Left lung (tissue), 10 donors: ENCODE data around the gene RFTN1. TPM values are rescaled to one million over a fixed set of nuclear protein-coding genes. Genes with fewer than 3 reads are reported as not detected.
A peak's percentile ranks its signal among the peaks of the same experiment; 100 is the strongest.

Source experiments
- ATAC-seq: fragments of 200-7000 bp; cut with Tn5 transposase; one replicate; pipeline ENCODE4 v1.9.1; 2020; ENCODE audit warnings: moderate library complexity
- DNase-seq, 4 donors: peaks; one replicate each; pipeline ENCODE4 v3.0.0-alpha.2; 2013 to 2020
- H3K27ac ChIP-seq, 2 donors: fragments of 200-600 bp; sonication (generic) in 1 of 2; one replicate each; pipeline versions ENCODE4 v1.5.0 to v1.8.0; 2020 to 2021
- H3K27me3 ChIP-seq, 2 donors: fragments of 200-600 bp; sonication (generic) in 1 of 2; one replicate each; pipeline versions ENCODE4 v1.5.0 to v1.8.0; 2020 to 2021
- H3K36me3 ChIP-seq, 2 donors: fragments of 200-600 bp; sonication (generic) in 1 of 2; one replicate each; pipeline versions ENCODE4 v1.5.0 to v1.8.0; 2020 to 2021
- H3K4me1 ChIP-seq, 2 donors: fragments of 200-600 bp; one replicate each; pipeline ENCODE4 v1.8.0; 2021
- H3K4me3 ChIP-seq, 2 donors: fragments of 200-600 bp; sonication (generic) in 1 of 2; one replicate each; pipeline versions ENCODE4 v1.5.0 to v1.8.0; 2020 to 2021; ENCODE audit warnings: mild to moderate bottlenecking in 1 of 2
- H3K9me3 ChIP-seq, 2 donors: fragments of 200-600 bp; sonication (generic) in 1 of 2; one replicate each; pipeline versions ENCODE4 v1.5.0 to v1.8.0; 2020 to 2021
- intact Hi-C, 2 donors: fragments of 100-400 bp; cut with DNase I; formaldehyde crosslinking; loops; one replicate each; pipeline versions ENCODE4 v1.11.2 to v1.14.2; 2022
- polyA plus RNA-seq, 6 donors: library from polyadenylated mRNA; unstranded; fragments of 120-200 nt; gene quantifications; one replicate each; pipeline ENCODE4 v1.2.1, GENCODE V29; 2013; ENCODE audit not compliant: insufficient read length in 6 of 6
- total RNA-seq, 2 donors: library from RNA; stranded (reverse); fragmentation: NEBNext Ultra II Directional; extraction: Animal tissue kit (Norgen Biotek cat#: 25700); gene quantifications; one replicate each; pipeline ENCODE4 v1.2.1, GENCODE V29; 2021
- TF ChIP-seq, protein P1 (sequence below), 2 donors: fragments of 200-600 bp; sonication (generic) in 1 of 2; IDR thresholded peaks; one replicate each; pipeline versions ENCODE4 v1.5.0 to v1.8.0; 2021; ENCODE audit warnings: antibody characterized with exemption in 2 of 2
- donor health status: DM: no; HTN: yes; CAD: no.
- donor health status: DM: no; HTN: no; CAD: no.

RFTN1 gene
- total and polyA plus RNA-seq, 8 donors: 47.2 to 85.1 (median 67.6) TPM

DNA sequence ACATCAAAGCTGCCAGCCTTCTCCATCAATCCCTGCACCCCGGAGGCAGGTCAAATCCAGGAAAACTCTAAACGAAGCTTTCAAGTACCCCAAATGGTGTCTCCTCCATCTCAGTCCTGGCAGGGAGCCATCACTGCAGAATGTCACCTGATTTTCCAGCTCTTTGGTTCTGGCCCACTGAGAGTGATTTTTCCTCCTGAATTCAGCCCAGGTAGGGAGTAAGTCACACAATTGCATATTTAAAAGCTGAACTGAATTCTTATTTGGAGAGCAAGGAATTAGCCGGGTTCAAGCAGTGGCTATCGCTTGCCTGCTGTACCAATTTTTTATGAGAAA lies 5.3 kb downstream of the RFTN1 start:
- intact Hi-C loops: no loop called here
- no peak for DNase-seq
- Histone ChIP-seq H3K4me1 (peaks cover 16 to 65% of the 10 kb centered on the region in 2 donors), H3K9me3 (no peaks in the 10 kb centered on the region), H3K4me3 (no peak overlapping the region), H3K36me3 (no peaks in the 10 kb centered on the region), H3K27ac (no peak overlapping the region), H3K27me3 (no peaks in the 10 kb centered on the region)
- ATAC-seq: no peak
- TF ChIP-seq, protein P1, sequence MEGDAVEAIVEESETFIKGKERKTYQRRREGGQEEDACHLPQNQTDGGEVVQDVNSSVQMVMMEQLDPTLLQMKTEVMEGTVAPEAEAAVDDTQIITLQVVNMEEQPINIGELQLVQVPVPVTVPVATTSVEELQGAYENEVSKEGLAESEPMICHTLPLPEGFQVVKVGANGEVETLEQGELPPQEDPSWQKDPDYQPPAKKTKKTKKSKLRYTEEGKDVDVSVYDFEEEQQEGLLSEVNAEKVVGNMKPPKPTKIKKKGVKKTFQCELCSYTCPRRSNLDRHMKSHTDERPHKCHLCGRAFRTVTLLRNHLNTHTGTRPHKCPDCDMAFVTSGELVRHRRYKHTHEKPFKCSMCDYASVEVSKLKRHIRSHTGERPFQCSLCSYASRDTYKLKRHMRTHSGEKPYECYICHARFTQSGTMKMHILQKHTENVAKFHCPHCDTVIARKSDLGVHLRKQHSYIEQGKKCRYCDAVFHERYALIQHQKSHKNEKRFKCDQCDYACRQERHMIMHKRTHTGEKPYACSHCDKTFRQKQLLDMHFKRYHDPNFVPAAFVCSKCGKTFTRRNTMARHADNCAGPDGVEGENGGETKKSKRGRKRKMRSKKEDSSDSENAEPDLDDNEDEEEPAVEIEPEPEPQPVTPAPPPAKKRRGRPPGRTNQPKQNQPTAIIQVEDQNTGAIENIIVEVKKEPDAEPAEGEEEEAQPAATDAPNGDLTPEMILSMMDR (IDR thresholded peaks at IDR 0.05): no peak

DNA sequence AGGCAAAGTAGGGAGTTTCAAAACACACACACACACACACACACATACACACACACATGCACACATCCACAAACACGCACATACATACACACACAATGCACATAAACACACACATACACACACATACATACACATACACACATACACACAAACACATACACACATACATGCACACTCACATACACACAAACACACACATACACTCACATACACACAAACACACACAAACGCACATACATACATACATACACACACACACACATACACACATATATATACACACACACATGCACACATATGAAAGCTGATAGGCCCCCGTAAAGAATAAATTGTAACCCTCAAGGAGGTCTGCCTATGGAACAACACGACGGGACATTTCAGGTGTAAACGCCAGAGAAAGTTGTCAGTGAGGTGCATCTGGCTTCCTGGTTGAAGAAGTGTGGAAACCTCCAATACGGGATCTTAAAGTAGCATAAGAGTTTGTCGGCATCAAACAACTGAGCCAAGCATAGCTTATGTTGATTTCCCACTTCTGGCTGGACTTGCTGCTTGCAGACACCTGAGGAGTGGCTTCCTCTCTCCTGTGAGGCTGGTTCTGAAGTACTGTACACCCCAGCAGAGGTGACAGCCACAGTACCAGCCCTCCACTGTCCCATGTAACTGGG lies 5.8 kb downstream of the RFTN1 start:
- DNase-seq: no peak
- intact Hi-C loops: no loop called here
- TF ChIP-seq, protein P1 (IDR thresholded peaks at IDR 0.05): no peak
- H3K27ac ChIP-seq: no peak overlapping the region
- no peaks in the 10 kb centered on the region for H3K27me3 ChIP-seq
- H3K36me3 ChIP-seq: no peaks in the 10 kb centered on the region
- H3K9me3 ChIP-seq: no peaks in the 10 kb centered on the region
- ATAC-seq: peak; percentile 9
- peaks cover 16 to 65% of the 10 kb centered on the region in 2 donors for H3K4me1 ChIP-seq
- no peak overlapping the region for H3K4me3 ChIP-seq

DNA sequence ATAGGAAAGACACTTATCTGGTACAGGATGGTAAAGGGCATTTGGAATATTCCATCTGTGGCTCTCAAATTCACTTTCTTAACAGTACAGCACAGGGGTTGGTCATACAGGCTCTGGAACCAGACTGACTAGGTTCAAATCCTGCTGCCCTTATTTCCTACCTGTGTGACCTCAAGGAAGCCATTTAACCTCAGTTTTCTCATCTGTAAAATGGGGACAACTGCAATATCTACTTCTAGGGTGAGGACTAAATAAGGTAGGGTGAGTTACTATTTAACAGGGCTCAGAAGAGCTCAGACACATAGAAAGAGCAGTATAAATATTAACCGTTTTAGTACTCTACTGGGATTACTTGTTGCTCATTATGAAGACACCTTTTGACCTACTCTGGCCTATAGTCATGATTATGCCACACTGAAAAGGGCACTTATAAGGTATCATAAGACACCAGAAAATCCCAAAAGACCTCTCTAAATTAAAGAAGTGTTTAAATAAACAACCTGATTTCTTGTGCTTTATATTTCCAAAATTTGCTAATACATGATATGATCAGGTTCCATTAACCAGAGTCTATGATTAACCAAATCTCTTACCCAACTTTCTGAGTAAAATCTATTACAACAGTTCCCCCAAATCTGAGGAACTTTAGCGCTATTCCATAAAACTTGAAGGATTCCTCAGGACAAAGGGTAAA lies 6.5 kb downstream of the RFTN1 start:
- ATAC-seq (no peak), DNase-seq (no peak)
- intact Hi-C loops: no loop called here
- TF ChIP-seq, protein P1 (IDR thresholded peaks at IDR 0.05): no peak
- Histone ChIP-seq H3K4me3 (no peak overlapping the region), H3K9me3 (no peaks in the 10 kb centered on the region), H3K36me3 (no peaks in the 10 kb centered on the region), H3K27ac (no peak overlapping the region), H3K27me3 (no peaks in the 10 kb centered on the region), H3K4me1 (peaks cover 16 to 60% of the 10 kb centered on the region in 2 donors)

DNA sequence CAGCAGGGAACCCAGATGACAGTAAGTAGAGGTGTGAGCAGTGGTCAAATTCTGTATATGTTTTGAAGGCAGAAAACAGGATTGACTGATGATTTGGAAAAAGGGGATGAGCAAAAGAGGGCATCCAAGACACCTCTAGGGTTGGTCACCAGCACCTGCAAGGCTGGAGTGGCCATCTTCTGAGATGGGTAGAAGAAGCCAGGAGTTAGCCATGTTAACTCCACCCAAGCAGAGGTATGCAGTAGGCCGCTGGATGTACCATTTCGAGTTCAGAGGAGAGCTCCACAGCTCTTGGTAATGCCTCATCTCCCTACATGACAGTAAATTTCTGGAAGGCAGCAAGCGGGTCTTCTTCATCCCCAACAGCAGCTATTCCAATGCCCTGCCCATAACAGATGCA lies 7.0 kb downstream of the RFTN1 start:
- Histone ChIP-seq H3K27ac (no peak overlapping the region), H3K4me1 (peaks cover 16 to 54% of the 10 kb centered on the region in 2 donors), H3K4me3 (no peak overlapping the region), H3K9me3 (no peaks in the 10 kb centered on the region), H3K36me3 (no peaks in the 10 kb centered on the region), H3K27me3 (no peaks in the 10 kb centered on the region)
- TF ChIP-seq, protein P1 (IDR thresholded peaks at IDR 0.05): no peak
- intact Hi-C loops: no loop called here
- ATAC-seq: no peak
- no peak for DNase-seq

DNA sequence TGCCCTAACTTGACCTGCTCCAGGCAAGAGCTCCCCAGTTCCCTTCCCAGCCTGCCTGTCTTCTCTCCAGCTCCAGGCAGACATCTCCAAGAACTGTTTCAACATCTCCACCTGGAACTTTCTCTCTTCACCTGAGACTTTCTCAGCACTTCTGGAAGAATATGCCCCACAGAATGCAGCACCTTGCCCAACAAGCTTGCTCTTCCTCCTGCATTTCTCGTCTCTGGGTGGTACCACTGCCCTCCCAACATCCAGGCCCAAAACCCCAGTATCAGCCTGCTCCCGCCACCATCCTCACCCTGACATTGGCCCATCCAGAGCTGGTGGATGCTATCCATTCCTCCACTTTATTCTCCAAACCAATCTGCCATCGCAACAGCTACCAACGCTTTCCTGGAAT lies 8.8 kb downstream of the RFTN1 start:
- Histone ChIP-seq H3K4me3 (no peak overlapping the region), H3K27me3 (no peaks in the 10 kb centered on the region), H3K36me3 (no peaks in the 10 kb centered on the region), H3K9me3 (no peaks in the 10 kb centered on the region), H3K4me1 (peaks cover 14 to 37% of the 10 kb centered on the region in 2 donors), H3K27ac (no peak overlapping the region)
- DNase-seq: no peak
- TF ChIP-seq, protein P1 (IDR thresholded peaks at IDR 0.05): no peak
- no peak for ATAC-seq
- intact Hi-C loops: no loop called here
